ENCODE measurements around the gene PLTP. TPM values are rescaled to one million over a fixed set of nuclear protein-coding genes. Genes with fewer than 3 reads are reported as not detected.

PLTP gene
- total RNA-seq, 1 donor from 2014 or later = 96.5 TPM

GRCh38 chr20:45940053-45940452 lies 28.1 kb upstream of the PLTP start:
- peaks cover 22% of the 10 kb centered on the region for H3K36me3 Mint-ChIP-seq
- H3K27me3 Mint-ChIP-seq = no peaks in the 10 kb centered on the region
- TF ChIP-seq CTCF (conservative IDR thresholded peaks at IDR 0.05) = no peak
- no peaks in the 10 kb centered on the region for H3K9me3 Mint-ChIP-seq
- H3K4me1 Mint-ChIP-seq (ENCODE audit: unreplicated experiment) = peaks cover 3% of the 10 kb centered on the region
- H3K4me3 Mint-ChIP-seq = no peak overlapping the region
- DNase-seq (ENCODE audit: extremely low spot score, unreplicated experiment) = no peak
- no peak overlapping the region for H3K27ac Mint-ChIP-seq

GRCh38 chr20:45938727-45939438 lies 26.9 kb upstream of the PLTP start:
- Mint-ChIP-seq H3K9me3 (no peaks in the 10 kb centered on the region), H3K27me3 (no peaks in the 10 kb centered on the region), H3K4me3 (no peak overlapping the region), H3K4me1 (ENCODE audit: unreplicated experiment) (peaks cover 3% of the 10 kb centered on the region), H3K27ac (peak overlapping the region; percentile 22), H3K36me3 (peaks cover 18% of the 10 kb centered on the region)
- no peak for DNase-seq (ENCODE audit: extremely low spot score, unreplicated experiment)
- no peak for TF ChIP-seq CTCF (conservative IDR thresholded peaks at IDR 0.05)

- H3K4me3 Mint-ChIP-seq = no peak overlapping the region
- no peaks in the 10 kb centered on the region for H3K27me3 Mint-ChIP-seq
- no peak for TF ChIP-seq CTCF (conservative IDR thresholded peaks at IDR 0.05)
- no peaks in the 10 kb centered on the region for H3K9me3 Mint-ChIP-seq
- H3K27ac Mint-ChIP-seq = peak overlapping the region; percentile 31
- H3K36me3 Mint-ChIP-seq = peaks cover 16% of the 10 kb centered on the region
- no peak for DNase-seq (ENCODE audit: extremely low spot score, unreplicated experiment)
- peaks cover 8% of the 10 kb centered on the region for H3K4me1 Mint-ChIP-seq (ENCODE audit: unreplicated experiment)
Observed at GRCh38 chr20:45937765-45938164, 25.8 kb upstream of the PLTP start.

- DNase-seq (ENCODE audit: extremely low spot score, unreplicated experiment) = no peak
- Mint-ChIP-seq H3K4me1 (ENCODE audit: unreplicated experiment) (peaks cover 8% of the 10 kb centered on the region), H3K4me3 (peak overlapping the region; percentile 95), H3K27ac (peak overlapping the region; percentile 90), H3K9me3 (no peaks in the 10 kb centered on the region), H3K36me3 (peaks cover 16% of the 10 kb centered on the region), H3K27me3 (no peaks in the 10 kb centered on the region)
- TF ChIP-seq CTCF (conservative IDR thresholded peaks at IDR 0.05) = no peak
Observed at GRCh38 chr20:45935416-45936046, 23.6 kb upstream of the PLTP start.

GRCh38 chr20:45934586-45935415 lies 22.8 kb upstream of the PLTP start, which contains the start of gene PCIF1:
PCIF1 (plus strand) TSS chr20:45934683; CDS start chr20:45939000, 4,317 bp downstream.
- Mint-ChIP-seq H3K36me3 (peaks cover 15% of the 10 kb centered on the region), H3K27me3 (no peaks in the 10 kb centered on the region), H3K4me1 (ENCODE audit: unreplicated experiment) (peaks cover 8% of the 10 kb centered on the region), H3K27ac (peak within 1 kb of the TSS; percentile 90), H3K4me3 (peak within 1 kb of the TSS; percentile 97), H3K9me3 (no peaks in the 10 kb centered on the region)
- TF ChIP-seq CTCF (conservative IDR thresholded peaks at IDR 0.05) = no peak
- peak; percentile 99 for DNase-seq (ENCODE audit: extremely low spot score, unreplicated experiment)

Data from type B pancreatic cell (in vitro differentiated cells).